ENCODE data around the gene KIF18B.

GRCh38 chr17:44922746-44923470, 24.7 kb downstream of the KIF18B start:
- TF ChIP-seq CTCF (conservative IDR thresholded peaks at IDR 0.05 in 1 of 2, IDR thresholded peaks at IDR 0.05 in 1 of 2; ENCODE audit: extremely low read depth in 1 of 2, insufficient read depth in 1 of 2, low read depth in 1 of 2, low read length in 2 of 2) (no peak), EZH2 (IDR thresholded peaks at IDR 0.05; ENCODE audit: borderline replicate concordance, low read length) (no peak)
